Measurements from ENCODE around the gene MZF1. TPM values are rescaled to one million over a fixed set of nuclear protein-coding genes. Genes with fewer than 3 reads are reported as not detected.

MZF1 gene
- total and polyA plus RNA-seq, 9 of the 15 experiments (the other 6 are each of a cell fraction or from before 2014, with no cell fraction given) = 0.31 to 29.3 (median 11.5) TPM

- TF ChIP-seq JUN (IDR thresholded peaks at IDR 0.05; ENCODE audit: borderline replicate concordance, low read depth, low read length) = peak; percentile 48; the same call in 1 of the 2 replicates
- TF ChIP-seq JUN (CRISPR knock-in tag; IDR thresholded peaks at IDR 0.05; ENCODE audit: borderline replicate concordance) = peak; percentile 15; the same call in 1 of the 2 replicates
- no peak for TF ChIP-seq ARID2 (IDR thresholded peaks at IDR 0.05)
- TF ChIP-seq UBTF (IDR thresholded peaks at IDR 0.05; ENCODE audit: borderline replicate concordance in 1 of 2, low read depth in 2 of 2, low read length in 2 of 2) = 0 out of 4 replicates have a peak, but pooled peaks of 1 of the 2 experiments have one; percentile 26
- TF ChIP-seq ZNF518B (CRISPR knock-in tag; IDR thresholded peaks at IDR 0.05) = no peak
- TF ChIP-seq DPF2 (IDR thresholded peaks at IDR 0.05) = 0 out of 2 replicates have a peak, but pooled peaks have one; percentile 11
- peak; percentile 24; the same call in 1 of the 2 replicates for TF ChIP-seq TOE1 (IDR thresholded peaks at IDR 0.05; ENCODE audit: borderline replicate concordance)
- no peak for TF ChIP-seq TOE1 (CRISPR knock-in tag; IDR thresholded peaks at IDR 0.05; ENCODE audit: borderline replicate concordance, low read depth)
- peak; percentile 65; the same call in 1 of the 2 replicates for TF ChIP-seq VEZF1 (CRISPR knock-in tag; IDR thresholded peaks at IDR 0.05)
- TF ChIP-seq SP2 (IDR thresholded peaks at IDR 0.05; ENCODE audit: extremely low read depth, low read depth, low read length, poor library complexity, severe bottlenecking) = no peak
- no peak for TF ChIP-seq HINFP (tag; conservative IDR thresholded peaks at IDR 0.05; ENCODE audit: low read depth)
- peak; percentile 90 to 92 for TF ChIP-seq E2F6 (IDR thresholded peaks at IDR 0.05; ENCODE audit: borderline replicate concordance in 1 of 2, extremely low read depth in 1 of 2, insufficient read depth in 1 of 2, insufficient read length in 1 of 2, low read depth in 1 of 2, low read length in 1 of 2, poor library complexity in 1 of 2, severe bottlenecking in 1 of 2)
- no peak for TF ChIP-seq PPARD (CRISPR knock-in tag; IDR thresholded peaks at IDR 0.05)
- peak; percentile 54; the same call in 1 of the 2 replicates for TF ChIP-seq PHF8 (IDR thresholded peaks at IDR 0.05; ENCODE audit: borderline replicate concordance, low read length)
Observed at GRCh38 chr19:58513694-58514563, 59.2 kb downstream of the MZF1 start (continued).

Data from K562 (cell line).